GM18526 (cell line): ENCODE results near the gene SNX24.

ENCODE experiments used
- POLR2A ChIP-seq: IDR thresholded peaks from 3 replicates; pipeline ENCODE4 v1.6.1; 2011; ENCODE audit not compliant: insufficient read length; ENCODE audit errors: extremely low read depth

SNX24 gene

DNA sequence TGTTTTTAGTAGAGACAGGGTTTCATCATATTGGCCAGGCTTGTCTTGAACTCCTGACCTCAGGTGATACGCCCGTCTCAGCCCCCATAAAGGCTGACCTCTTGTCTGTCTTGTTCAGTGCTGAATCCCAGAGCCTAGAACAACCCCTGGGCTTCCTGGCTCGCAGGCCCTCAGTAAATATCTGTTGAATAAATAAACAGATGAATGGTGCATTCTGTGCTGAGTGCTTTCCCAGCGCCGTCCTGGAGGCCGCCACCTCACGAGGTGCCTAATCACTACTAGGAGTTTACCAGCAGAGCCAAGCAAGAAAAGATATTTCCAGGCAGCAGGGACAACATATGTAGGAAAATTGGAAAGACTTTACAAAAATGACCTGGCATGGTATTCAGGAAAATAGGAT is 88.5 kb downstream of the SNX24 start:
- TF ChIP-seq POLR2A = no peak

DNA sequence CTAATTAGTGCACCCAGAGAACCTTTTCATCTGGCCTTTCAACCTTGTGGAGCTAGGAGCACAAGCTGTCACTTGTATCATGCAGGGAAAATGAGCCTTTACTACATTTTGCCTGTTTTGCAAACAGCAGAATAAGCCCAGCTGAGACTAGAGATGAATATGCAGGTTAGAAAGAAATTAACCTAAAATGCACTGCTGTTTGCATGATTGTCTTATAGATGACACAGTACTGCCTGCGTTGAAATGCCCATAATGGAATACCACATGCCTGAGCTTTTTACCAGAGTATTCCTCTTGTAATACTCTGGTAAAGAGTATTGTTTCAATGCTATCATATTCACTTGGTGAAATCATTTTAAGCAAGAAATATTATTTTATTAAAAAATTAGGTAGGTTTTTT is 90.7 kb downstream of the SNX24 start:
- TF ChIP-seq POLR2A = no peak

DNA sequence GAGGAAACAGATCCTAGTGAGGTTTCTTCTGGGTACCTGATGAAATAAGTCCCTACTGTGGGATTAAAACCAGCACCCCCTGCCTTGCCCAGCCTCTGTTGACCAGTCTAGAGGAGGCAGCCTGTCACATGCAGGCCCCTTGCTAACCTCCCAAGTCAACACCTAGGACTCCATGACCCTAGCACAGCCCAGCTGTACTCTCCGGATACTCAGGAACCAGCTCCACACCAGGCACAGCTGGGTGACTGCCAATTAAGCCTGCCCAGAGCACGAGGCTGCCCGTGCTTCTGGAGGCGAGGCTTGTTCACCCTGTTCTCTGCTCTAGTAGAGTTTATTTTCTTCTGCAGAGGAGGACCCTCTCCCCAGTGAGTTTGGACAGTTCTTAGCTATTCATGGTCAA is 92.5 kb downstream of the SNX24 start:
- no peak for TF ChIP-seq POLR2A

DNA sequence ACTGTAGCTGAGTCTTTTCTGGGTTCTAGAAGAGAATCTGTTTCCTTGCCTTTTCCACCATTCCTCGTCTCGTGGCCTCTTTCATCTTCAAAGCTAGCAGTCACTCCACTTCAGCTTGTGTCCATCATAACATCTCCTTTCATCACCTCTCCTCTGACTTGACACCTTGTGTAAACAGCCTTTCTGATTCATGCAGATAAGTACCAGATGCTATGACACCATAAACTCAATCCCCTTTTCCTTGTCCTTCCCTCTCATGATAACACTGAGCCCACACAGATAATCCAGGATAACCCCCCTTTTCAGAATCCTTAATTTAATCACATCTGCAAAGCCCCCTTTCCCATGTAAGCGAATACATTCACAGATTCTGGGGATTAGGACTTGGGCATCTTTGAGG is 95.5 kb downstream of the SNX24 start:
- TF ChIP-seq POLR2A = no peak

DNA sequence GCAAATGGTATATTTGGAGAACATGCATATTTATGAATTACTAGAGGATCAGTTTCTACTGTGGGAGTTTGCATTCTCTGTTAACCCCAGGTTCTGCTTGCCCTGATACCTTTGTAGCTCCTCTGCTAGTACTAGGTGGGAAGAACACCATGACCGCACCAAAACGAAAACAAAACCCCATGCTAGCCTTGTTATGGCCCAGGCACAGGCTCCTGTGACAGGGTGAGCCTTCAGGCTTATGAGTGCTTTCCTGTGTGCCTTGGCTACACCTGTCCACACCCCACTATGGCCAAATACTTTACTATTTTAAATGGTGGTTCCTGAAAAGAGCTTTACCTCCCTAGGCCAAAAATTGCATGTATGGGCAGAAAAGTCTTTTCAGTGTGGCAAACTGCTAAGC is 96.3 kb downstream of the SNX24 start:
- no peak for TF ChIP-seq POLR2A

DNA sequence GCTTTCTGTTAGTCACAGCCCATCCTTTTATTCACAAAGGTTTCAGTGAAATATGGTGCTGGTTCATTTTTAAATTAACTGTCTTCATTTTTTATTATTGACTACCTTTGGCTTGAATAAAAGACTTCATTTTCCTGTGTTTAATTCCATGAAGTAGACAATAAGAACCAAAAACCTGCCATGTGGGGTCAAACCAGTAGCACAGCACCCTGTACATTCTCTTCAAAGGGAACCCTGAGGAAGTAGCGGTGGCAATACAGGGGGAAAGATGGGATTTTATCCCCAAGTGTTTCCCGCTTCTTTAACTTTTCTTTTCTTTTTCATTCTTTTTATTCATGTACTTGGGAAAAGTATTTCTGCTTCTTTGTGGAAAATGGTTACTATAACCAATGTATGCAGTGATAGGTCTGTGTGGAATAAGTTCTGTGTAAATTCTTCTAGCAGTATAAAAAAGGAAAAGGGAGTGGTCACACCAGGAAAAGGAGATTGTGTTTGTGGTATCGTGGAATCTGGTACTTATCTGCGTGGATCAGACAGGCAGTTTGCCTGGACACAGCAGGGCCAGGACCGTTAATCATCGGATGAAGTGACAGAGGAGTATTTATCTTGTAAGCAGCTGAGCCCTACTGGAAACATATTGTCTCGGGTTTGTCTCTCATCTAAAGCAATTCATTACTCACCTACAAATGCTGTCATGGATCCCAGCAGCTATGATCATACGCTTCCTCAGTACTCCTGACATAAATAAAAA is 96.9 kb downstream of the SNX24 start:
- TF ChIP-seq POLR2A = no peak

DNA sequence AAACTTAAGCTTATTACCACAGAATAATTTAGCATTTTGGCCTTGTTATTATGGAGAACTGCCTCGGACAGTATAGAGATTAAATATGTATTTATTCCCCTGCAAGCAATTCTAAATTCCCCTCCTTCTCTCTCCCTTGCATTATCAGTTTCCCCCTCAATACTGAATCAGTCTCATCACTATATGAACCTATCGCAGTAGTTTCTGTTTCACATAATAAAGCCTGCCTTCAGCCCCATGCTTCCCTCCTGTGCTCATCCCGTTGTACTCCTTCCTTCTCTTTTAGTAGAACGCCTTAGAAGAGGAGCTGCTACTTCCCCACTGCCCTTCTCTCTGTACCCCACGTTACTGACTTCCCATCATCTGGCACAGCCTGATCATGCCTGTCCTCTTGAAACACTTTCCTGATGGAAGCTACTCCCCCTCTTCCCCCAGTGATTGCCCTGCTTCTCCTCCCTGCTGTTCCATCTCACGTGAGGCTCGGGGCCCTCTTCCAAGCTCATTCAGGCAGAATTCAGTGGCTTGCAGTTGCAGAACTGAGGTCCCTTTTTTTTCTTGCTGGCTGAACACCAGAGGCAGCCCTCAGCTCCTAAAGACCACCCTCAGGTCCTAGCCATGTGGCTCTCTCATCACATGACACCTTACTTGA is 97.8 kb downstream of the SNX24 start:
- no peak for TF ChIP-seq POLR2A

DNA sequence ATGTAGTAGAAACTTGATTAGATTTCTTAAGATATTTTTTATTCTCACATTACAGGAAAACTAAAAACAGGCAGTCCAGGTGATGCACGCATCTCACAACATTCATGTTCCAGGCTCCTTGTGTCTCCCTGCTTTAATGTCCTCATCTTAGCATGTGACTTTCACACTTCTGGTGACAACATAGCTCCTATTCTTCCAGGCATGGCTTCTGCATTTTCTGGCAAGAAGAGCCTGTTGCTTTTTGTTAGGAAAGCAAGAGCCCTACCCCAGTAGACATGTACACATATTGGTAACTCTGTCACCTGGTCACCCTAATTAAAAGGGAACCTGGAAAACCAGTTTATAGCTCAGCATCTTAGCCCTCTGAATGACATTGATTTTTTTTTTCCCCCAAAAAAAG is 98.6 kb downstream of the SNX24 start:
- TF ChIP-seq POLR2A = no peak

DNA sequence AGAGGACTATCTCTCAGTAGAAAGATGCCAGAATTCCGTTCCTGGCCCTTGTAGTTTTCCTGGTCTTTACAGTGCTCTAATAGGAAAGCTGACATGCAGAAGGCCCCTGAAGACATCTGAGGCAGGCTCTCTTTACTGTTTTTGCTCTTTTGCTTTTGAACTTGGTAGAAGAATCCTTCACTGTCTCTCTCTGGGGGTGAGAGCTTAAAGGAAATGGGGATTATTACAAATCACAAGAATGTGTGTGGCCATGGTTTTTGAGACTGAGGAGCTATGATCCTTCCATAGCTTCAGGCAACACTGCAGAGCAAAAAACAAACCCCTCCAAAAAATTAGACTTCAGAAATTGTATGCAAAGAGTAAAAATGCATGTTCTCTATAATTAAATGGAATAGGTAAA is 102.0 kb downstream of the SNX24 start:
- TF ChIP-seq POLR2A = no peak

DNA sequence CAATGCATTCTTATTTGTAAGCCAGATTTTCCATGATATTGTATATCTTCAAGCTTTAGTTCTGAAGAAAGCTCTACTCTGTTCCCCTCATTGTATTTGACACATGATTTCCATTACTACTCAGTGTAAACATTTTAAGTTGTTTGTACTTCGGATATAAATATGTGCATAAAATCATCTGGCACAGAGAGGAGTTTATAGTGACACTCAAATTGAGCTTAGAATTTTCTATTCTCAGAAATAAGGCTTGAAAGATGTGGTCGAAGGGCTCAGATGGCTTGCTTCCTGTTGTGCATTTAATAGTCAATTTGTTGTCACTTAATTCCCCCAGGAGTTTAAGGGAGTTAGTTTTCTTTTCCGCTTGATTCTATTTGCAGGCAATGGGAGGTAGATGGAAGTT is 102.4 kb downstream of the SNX24 start:
- no peak for TF ChIP-seq POLR2A

DNA sequence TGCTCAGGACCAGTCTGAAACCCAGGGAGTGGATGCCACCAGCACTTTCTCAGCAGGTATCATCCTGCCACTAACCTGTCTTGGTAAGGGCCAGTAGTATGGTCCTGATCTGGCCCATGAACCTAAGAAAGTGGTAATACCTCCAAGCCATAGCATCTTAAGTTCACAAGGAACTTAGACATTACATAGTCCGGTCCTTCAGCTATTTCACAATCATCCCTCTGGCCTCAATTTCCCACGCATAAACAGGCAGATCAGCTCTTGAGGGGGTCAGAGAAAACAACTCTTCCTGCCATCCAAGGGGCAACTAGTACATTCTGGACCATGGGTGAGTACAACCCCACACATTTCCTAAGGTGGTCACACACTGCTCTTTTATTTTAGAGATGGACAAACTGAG is 102.9 kb downstream of the SNX24 start:
- no peak for TF ChIP-seq POLR2A

DNA sequence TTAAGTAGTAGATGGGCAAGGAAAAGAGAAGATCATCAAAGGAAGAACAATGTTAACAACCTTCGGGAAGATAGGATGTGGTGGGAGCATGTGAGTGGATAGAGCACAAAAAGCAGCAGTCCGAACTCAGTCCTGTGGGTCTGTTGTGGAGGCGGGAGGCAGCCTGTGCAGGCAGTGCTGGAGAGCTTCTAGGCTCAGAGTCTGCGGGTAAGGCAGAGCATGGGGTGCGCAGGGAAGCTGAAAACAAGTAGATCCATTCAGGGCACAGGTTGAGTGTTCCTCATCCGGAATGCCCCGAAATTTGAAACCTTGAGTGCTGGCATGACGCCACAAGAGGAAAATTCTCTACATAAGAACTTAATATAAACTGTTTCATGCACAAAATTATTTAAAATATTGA is 106.2 kb downstream of the SNX24 start:
- TF ChIP-seq POLR2A = no peak

DNA sequence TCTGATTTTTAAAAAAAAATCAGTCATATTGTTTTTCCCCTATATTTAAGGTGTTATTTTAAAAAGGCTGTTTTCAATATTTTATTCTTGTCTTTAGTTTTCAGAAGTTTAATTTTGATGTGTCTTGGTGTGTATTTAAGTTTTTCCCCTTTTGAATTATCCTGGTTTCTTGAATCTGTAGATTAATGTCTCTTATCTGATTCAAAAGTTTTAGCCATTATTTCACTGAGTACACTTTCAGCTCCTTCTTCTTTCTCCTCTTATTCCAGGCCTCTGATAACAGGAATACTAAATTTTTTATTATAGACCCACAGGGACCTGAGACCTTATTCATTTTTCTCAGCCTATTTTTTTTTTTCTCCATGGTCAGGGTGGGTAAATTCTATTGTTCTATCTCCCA is 109.3 kb downstream of the SNX24 start:
- no peak for TF ChIP-seq POLR2A

DNA sequence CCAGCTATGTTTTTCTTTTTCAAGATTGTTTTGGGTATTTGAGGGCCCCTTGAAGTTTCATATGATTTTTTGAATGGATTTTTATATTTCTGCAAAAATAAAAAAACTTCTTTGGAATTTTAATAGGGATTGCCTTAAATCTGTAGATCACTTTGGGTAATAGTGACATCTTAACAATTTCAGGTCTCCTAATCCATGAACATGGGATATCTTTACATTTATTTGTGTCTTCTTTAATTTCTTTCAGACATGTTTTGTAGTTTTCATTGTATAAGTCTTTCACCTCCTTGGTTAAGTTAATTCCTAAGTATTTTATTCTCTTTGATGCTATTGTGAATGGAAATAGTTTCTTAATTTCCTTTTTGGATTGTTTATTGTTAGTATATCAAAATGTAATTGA is 112.0 kb downstream of the SNX24 start:
- no peak for TF ChIP-seq POLR2A

DNA sequence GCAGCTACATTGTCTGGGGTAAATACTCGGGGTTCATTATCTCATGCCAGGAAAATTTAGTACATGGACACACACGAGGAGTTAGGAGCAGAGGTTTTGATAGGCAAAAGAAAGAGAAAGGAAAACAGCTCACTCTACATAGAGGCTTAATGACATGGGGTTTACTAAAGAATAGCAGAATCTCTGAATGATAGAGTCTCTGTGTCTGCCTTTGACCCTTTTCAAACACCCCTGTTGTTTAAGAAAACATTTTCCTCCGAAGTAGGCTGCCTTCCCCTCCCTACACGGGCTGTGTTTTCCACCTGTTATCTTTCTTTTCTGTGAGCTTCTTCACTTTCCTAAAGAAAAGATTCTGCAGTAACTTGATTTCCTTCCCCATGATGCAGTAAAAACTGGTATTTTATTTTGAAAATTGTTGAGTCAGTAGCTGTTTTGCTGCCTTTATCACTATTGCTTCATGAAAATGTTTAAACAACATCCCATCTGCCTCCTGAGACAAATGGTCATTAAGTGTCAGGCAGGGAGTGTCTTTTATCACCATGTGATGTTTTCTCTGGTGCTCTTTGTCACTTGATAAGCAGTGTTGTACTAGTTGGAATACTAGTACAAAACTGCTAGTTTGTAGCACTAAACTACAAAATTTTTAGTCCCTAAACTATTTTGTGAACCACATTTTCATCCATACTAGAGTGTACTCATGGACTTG is 114.5 kb downstream of the SNX24 start:
- no peak for TF ChIP-seq POLR2A

DNA sequence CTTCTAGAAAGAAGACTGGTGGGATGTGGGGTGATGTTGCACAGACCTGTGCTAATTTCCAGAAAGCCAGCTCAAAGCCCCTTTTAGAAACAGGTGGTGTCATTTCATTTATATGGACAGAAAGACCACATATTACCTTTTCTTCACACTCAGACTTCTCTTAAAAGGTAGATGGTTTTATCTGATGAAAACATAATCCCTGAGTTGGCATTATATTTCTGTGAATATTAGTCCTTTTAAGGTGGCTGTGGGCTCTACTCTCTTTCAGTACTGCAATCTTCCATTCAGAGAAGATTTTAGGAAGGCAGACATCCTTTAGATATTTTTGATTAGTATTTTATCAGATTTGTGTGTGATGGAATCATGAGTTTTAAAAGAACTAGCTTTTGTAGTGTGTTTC is 117.9 kb downstream of the SNX24 start:
- TF ChIP-seq POLR2A = no peak
